Effector CD4-positive, alpha-beta T cell (primary cell): ENCODE results near the gene UBE2O.

ENCODE experiments used
- DNase-seq: peaks from one replicate; pipeline ENCODE4 v3.0.0-alpha.2; 2020

UBE2O gene

GRCh38 chr17:76410328-76410965, 42.5 kb downstream of the UBE2O start:
- DNase-seq: no peak

- DNase-seq: peak; percentile 65
Observed at GRCh38 chr17:76408037-76408849, 44.7 kb downstream of the UBE2O start.

GRCh38 chr17:76407509-76407908, 45.4 kb downstream of the UBE2O start:
- no peak for DNase-seq

- no peak for DNase-seq
Observed at GRCh38 chr17:76405967-76406647, 46.8 kb downstream of the UBE2O start.

- DNase-seq: no peak
Observed at GRCh38 chr17:76405607-76405966, 47.4 kb downstream of the UBE2O start.

- DNase-seq: no peak
Observed at GRCh38 chr17:76404976-76405563, 47.9 kb downstream of the UBE2O start.

GRCh38 chr17:76404256-76404655, 48.7 kb downstream of the UBE2O start:
- DNase-seq: no peak

GRCh38 chr17:76402711-76403110, 50.2 kb downstream of the UBE2O start:
- no peak for DNase-seq

- DNase-seq: no peak
Observed at GRCh38 chr17:76399175-76400172, 53.5 kb downstream of the UBE2O start.

GRCh38 chr17:76398523-76399174, 54.3 kb downstream of the UBE2O start:
- no peak for DNase-seq

GRCh38 chr17:76397687-76398522, 55.0 kb downstream of the UBE2O start:
- peak; percentile 84 for DNase-seq

- no peak for DNase-seq
Observed at GRCh38 chr17:76397184-76397583, 55.8 kb downstream of the UBE2O start.

- DNase-seq: no peak
Observed at GRCh38 chr17:76395980-76396379, 57.0 kb downstream of the UBE2O start.

- DNase-seq: no peak
Observed at GRCh38 chr17:76394166-76394565, 58.8 kb downstream of the UBE2O start.

GRCh38 chr17:76391200-76391715, 61.7 kb downstream of the UBE2O start:
- DNase-seq: no peak

GRCh38 chr17:76390003-76390421, 62.9 kb downstream of the UBE2O start:
- DNase-seq: no peak

- no peak for DNase-seq
Observed at GRCh38 chr17:76388966-76389888, 63.7 kb downstream of the UBE2O start.

- no peak for DNase-seq
Observed at GRCh38 chr17:76386966-76387765, 65.8 kb downstream of the UBE2O start.
